Measurements from ENCODE around the gene TRA2B.

The TRA2B gene

GRCh38 chr3:185936273-185936629, 1.6 kb downstream of the TRA2B start:
- ATAC-seq: no peak
- no peak for TF ChIP-seq PATZ1 (CRISPR knock-in tag; IDR thresholded peaks at IDR 0.05; ENCODE audit: borderline replicate concordance)
- TF ChIP-seq RARB (CRISPR knock-in tag; IDR thresholded peaks at IDR 0.05): no peak
- no peak for TF ChIP-seq ZNF70 (CRISPR knock-in tag; IDR thresholded peaks at IDR 0.05)
- TF ChIP-seq BACH2 (CRISPR knock-in tag; IDR thresholded peaks at IDR 0.05; ENCODE audit: borderline replicate concordance): no peak
- no peak for TF ChIP-seq POU6F1 (CRISPR knock-in tag; IDR thresholded peaks at IDR 0.05; ENCODE audit: borderline replicate concordance, low read depth)
- no peak for TF ChIP-seq TCF4 (CRISPR knock-in tag; IDR thresholded peaks at IDR 0.05; ENCODE audit: borderline replicate concordance)
- no peak for TF ChIP-seq CREB5 (CRISPR knock-in tag; IDR thresholded peaks at IDR 0.05; ENCODE audit: low read depth)
- no peak for TF ChIP-seq PPARA (CRISPR knock-in tag; IDR thresholded peaks at IDR 0.05; ENCODE audit: borderline replicate concordance)
- TF ChIP-seq CSRNP3 (CRISPR knock-in tag; IDR thresholded peaks at IDR 0.05): no peak
- no peak for TF ChIP-seq OSR1 (CRISPR knock-in tag; IDR thresholded peaks at IDR 0.05)
- TF ChIP-seq TSHZ2 (CRISPR knock-in tag; IDR thresholded peaks at IDR 0.05): no peak
- no peak for TF ChIP-seq ZFP30 (CRISPR knock-in tag; IDR thresholded peaks at IDR 0.05)
- TF ChIP-seq ISL1 (CRISPR knock-in tag; IDR thresholded peaks at IDR 0.05): no peak
- no peak for TF ChIP-seq SNAI2 (CRISPR knock-in tag; IDR thresholded peaks at IDR 0.05)
- no peak for TF ChIP-seq GLIS3 (CRISPR knock-in tag; IDR thresholded peaks at IDR 0.05)
- TF ChIP-seq ESRRG (CRISPR knock-in tag; IDR thresholded peaks at IDR 0.05): no peak
- no peak for TF ChIP-seq ARNTL (CRISPR knock-in tag; IDR thresholded peaks at IDR 0.05; ENCODE audit: borderline replicate concordance, low read depth)
- no peak for TF ChIP-seq ZC3H10 (CRISPR knock-in tag; IDR thresholded peaks at IDR 0.05)

GRCh38 chr3:185935465-185936272, 2.1 kb downstream of the TRA2B start:
- no peak for ATAC-seq
- no peak for TF ChIP-seq CSDC2 (CRISPR knock-in tag; IDR thresholded peaks at IDR 0.05)
- TF ChIP-seq PATZ1 (CRISPR knock-in tag; IDR thresholded peaks at IDR 0.05; ENCODE audit: borderline replicate concordance): no peak
- no peak for TF ChIP-seq ESRRG (CRISPR knock-in tag; IDR thresholded peaks at IDR 0.05)
- no peak for TF ChIP-seq TOX (CRISPR knock-in tag; IDR thresholded peaks at IDR 0.05; ENCODE audit: borderline replicate concordance)
- TF ChIP-seq ZNF8 (CRISPR knock-in tag; IDR thresholded peaks at IDR 0.05): no peak
